ENCODE measurements around the gene PLEKHA1.

DNA sequence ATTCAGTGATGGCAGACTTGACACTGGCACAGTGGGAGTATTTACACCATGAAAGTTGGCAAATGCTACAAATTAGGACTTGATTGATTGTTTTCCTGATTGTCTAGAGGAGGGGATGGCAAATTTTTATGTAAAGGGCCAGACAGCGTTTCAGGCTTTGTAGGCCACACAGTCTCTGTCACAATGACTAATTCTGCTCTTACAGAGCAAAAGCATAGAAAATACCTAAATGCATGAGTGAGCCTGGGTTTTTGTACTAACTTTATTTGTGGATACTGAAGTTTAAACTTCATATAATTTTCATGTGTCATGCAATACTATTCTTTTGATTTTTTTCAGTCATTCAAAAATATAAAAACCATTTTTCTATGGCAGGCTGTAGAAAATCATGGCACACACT lies 71.0 kb downstream of the PLEKHA1 start:
- TF ChIP-seq CTCF (conservative IDR thresholded peaks at IDR 0.05; ENCODE audit: low read depth, low read length) (no peak), MAFK (IDR thresholded peaks at IDR 0.05; ENCODE audit: low read depth, low read length) (no peak)
- TF ChIP-seq, protein P1, sequence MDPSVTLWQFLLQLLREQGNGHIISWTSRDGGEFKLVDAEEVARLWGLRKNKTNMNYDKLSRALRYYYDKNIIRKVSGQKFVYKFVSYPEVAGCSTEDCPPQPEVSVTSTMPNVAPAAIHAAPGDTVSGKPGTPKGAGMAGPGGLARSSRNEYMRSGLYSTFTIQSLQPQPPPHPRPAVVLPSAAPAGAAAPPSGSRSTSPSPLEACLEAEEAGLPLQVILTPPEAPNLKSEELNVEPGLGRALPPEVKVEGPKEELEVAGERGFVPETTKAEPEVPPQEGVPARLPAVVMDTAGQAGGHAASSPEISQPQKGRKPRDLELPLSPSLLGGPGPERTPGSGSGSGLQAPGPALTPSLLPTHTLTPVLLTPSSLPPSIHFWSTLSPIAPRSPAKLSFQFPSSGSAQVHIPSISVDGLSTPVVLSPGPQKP (IDR thresholded peaks at IDR 0.05; ENCODE audit: borderline replicate concordance, low read depth, low read length): no peak
